ENCODE measurements around the gene UBL4B. TPM values are rescaled to one million over a fixed set of nuclear protein-coding genes. Genes with fewer than 3 reads are reported as not detected.

Gene UBL4B, protein sequence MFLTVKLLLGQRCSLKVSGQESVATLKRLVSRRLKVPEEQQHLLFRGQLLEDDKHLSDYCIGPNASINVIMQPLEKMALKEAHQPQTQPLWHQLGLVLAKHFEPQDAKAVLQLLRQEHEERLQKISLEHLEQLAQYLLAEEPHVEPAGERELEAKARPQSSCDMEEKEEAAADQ
- total RNA-seq (2022; extraction: Qiagen RNA extraction): 0.03 to 0.08 TPM in 2 of 5 replicates, not detected in the others

DNA sequence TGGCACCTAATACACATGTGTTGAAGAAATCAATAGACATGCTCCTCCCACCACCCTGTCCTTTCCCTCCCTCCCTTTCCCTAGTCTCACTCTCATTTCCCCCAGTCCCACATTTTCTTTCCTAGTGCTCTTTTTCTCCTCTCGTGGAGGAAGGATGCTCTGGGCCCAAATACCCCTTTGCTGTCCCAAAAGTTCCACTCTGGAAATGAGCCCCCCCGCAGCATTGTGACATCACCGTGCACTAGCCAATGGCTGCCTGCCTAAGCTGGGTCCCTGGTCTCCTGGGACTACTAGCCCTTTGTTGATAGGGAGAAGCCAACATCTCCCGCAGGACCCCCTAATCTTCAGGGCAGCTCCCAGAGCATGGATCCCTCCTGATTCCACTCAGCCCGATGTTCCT, at the start of gene UBL4B:
UBL4B (plus strand) TSS at position 301 of the 400 bp plus-strand sequence; CDS start at position 393, 92 bp downstream.

DNA sequence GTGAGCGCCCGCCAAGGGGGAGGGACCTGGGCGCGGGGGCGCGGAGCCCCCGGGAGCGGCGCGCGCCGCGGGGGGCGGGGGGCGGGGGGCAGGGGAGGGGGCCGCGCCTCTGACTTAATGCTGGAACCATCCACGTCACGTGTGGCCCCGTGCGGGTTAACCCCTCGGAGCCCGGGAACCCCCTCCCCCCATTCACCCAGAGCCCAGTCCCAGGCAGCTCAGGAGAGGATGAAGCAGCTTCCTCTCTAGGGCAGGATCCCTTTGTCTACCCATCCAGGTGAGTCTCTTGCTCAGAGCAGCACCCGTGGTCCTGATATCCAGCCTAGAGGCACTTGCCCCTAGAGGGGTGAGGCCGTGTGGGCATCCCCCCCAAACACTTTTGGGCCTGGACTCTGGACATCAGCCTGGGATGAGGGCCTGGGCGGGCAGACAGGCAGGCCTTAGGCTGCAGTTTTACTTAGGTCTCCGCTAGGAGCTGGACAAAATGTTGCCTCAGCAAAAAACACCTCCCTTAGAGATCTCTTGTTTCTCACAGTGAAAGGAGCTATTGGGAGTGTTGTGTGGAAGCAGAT, 41.5 kb upstream of the UBL4B start, which contains the start of gene ALX3:
ALX3 (minus strand) TSS at position 2 of the 572 bp plus-strand sequence. CDS start 60 bp downstream, outside the sequence.

DNA sequence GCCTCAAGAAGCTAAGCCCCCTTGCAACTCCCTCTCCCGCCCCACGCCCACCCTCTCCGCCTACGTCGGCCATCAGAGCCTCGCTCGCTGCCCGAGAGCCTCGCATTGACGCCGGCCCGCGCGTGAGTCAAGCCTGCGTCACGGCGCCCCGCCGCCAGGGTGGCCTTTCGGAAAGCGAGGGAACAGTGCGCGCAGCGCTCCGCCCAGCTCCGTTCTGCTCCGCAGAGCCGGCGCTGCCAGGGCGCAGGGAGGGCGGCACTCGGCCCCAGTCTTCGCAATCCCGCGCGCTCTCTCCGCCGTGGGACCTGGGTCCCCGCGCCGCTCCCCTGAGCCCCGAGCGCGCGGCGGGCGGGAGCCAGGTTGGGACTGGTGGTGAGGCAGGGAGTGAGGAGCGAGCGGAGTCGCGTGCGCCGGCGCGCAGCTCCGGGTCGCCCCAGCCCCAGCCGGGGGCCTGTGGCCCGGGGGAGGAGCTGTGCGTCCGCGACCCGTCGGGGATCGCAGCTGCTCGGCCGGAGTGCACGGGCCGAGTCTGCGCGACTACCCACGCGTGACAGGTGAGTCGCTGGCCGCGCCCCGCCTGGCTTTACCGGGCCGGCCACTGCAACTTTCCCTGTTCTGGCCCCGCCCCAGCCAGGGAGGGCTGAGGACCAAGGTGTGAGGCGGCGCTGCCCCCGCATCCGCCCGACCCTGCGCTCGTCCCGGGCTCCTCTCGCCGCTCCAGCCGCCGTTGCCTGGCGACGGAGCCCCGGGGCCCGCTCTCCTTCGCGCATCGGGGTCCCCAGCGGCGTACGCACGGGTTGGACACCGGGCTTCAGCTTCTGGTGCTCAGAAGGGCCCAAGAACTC, 38.3 kb downstream of the UBL4B start, which contains the start of gene SLC6A17:
SLC6A17 (plus strand) TSS at position 165 of the 845 bp plus-strand sequence. CDS start 16,436 bp downstream, outside the sequence.

Other genes with a start within 250 kb of the UBL4B start
- 14.3 to 17.0 TPM (median 16.7 TPM) in 5 replicates for gene CSF1, start 201.6 kb upstream of the UBL4B start, total RNA-seq (2022; extraction: Qiagen RNA extraction)
- gene AHCYL1, start 127.7 kb upstream of the UBL4B start, total RNA-seq (2022; extraction: Qiagen RNA extraction): 43.4 to 49.8 TPM (median 47.5 TPM) in 5 replicates
- 11.2 to 14.0 TPM (median 12.2 TPM) in 5 replicates for gene STRIP1, start 77.8 kb upstream of the UBL4B start, total RNA-seq (2022; extraction: Qiagen RNA extraction)
- not detected in 5 replicates for gene ALX3, start 41.8 kb upstream of the UBL4B start, total RNA-seq (2022; extraction: Qiagen RNA extraction)
- gene SLC6A17, start 38.1 kb downstream of the UBL4B start, total RNA-seq (2022; extraction: Qiagen RNA extraction): 5.3 to 5.9 TPM (median 5.6 TPM) in 5 replicates
- gene KCNC4, start 97.9 kb downstream of the UBL4B start, total RNA-seq (2022; extraction: Qiagen RNA extraction): 2.8 to 4.3 TPM (median 3.8 TPM) in 5 replicates
- 6.4 to 8.6 TPM (median 7.6 TPM) in 5 replicates for gene RBM15, start 226.9 kb downstream of the UBL4B start, total RNA-seq (2022; extraction: Qiagen RNA extraction)